ENCODE data around the gene DISC1. TPM values are rescaled to one million over a fixed set of nuclear protein-coding genes. Genes with fewer than 3 reads are reported as not detected.
"Not testable (repeated sequence)": the region's sequence is repeated elsewhere in the genome, so short reads cannot be mapped to it uniquely, and the experiment has no call there.

Gene DISC1
- total RNA-seq, 2 donors from 2014 or later = 2.3 to 7.0 TPM

DNA sequence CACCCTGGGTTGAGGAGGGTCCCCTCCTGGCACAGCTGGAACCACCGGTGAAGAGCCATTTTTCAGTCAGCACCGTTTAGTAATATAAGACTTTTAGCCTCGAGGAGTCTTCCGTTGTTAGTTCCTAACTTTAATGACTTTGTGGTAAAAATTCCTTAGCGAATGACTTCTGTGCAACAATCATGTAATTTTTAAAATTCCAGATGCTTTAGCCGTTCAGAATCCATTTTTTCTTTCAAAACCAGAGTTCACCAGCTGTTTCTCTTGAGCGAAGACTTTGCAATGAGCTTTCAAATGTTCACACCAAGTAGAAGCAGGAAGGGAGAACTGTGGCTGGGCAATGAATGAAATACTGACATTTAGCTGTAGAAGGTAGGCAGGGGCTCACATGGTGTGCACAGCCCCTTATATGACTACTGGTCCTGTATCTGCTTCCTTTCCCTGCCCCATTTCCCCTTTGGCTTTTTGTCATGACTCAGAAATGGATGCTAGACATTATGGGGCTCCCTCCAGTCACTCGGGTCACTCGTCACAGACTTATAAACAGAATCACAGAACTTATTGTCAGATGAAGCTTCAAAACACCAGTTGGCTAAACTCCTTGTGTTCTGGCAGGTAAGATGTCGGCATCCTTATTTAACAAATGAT is 4.1 kb downstream of the DISC1 start:
- H3K4me3 ChIP-seq = no peak overlapping the region
- no peaks in the 10 kb centered on the region for H3K9me3 ChIP-seq
- H3K4me1 ChIP-seq = peaks cover 6% of the 10 kb centered on the region
- H3K36me3 ChIP-seq (replicated peaks in 1 of 2; ENCODE audit: insufficient read depth in 1 of 2, low read depth in 2 of 2) = no peaks in the 10 kb centered on the region
- H3K27ac ChIP-seq = no peak overlapping the region
- no peaks in the 10 kb centered on the region for H3K27me3 ChIP-seq
- ATAC-seq (no peak), DNase-seq (no peak)
- intact Hi-C loops (cut with DNase I) = no loop called here
- 81 to 90% methylated on average over 10 of the region's 10 CpGs for WGBS, 2 donors
- no peak for TF ChIP-seq POLR2A (IDR thresholded peaks at IDR 0.05)
- TF ChIP-seq, protein P1, sequence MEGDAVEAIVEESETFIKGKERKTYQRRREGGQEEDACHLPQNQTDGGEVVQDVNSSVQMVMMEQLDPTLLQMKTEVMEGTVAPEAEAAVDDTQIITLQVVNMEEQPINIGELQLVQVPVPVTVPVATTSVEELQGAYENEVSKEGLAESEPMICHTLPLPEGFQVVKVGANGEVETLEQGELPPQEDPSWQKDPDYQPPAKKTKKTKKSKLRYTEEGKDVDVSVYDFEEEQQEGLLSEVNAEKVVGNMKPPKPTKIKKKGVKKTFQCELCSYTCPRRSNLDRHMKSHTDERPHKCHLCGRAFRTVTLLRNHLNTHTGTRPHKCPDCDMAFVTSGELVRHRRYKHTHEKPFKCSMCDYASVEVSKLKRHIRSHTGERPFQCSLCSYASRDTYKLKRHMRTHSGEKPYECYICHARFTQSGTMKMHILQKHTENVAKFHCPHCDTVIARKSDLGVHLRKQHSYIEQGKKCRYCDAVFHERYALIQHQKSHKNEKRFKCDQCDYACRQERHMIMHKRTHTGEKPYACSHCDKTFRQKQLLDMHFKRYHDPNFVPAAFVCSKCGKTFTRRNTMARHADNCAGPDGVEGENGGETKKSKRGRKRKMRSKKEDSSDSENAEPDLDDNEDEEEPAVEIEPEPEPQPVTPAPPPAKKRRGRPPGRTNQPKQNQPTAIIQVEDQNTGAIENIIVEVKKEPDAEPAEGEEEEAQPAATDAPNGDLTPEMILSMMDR (IDR thresholded peaks at IDR 0.05) = no peak

DNA sequence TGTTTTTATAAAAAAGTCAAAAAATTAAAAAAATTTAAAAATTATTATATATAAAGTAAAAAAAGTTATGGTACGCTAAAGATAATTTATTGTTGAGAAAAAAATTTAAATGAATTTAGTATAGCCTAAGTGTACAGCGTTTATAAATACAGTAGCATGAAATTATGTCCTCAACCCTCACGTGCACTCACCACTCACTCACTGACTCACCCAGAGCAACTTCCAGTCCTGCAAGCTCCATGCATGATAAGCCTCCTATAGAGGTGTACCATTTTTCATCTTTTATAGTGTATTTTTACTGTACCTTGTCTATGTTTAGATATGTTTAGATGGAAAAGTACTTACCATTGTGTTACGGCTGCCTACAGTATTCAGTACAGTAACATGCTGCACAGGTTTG is 5.1 kb downstream of the DISC1 start:
- intact Hi-C loops (cut with DNase I) = no loop called here
- Histone ChIP-seq H3K27me3 (no peaks in the 10 kb centered on the region), H3K4me1 (no peaks in the 10 kb centered on the region), H3K4me3 (no peak overlapping the region), H3K36me3 (replicated peaks in 1 of 2; ENCODE audit: insufficient read depth in 1 of 2, low read depth in 2 of 2) (no peaks in the 10 kb centered on the region), H3K27ac (no peak overlapping the region), H3K9me3 (no peaks in the 10 kb centered on the region)
- DNase-seq = no peak
- TF ChIP-seq, protein P1 (IDR thresholded peaks at IDR 0.05) = no peak
- TF ChIP-seq POLR2A (IDR thresholded peaks at IDR 0.05) = no peak
- 88 to 91% methylated on average over 4 of the region's 4 CpGs for WGBS, 2 donors
- ATAC-seq = no peak

DNA sequence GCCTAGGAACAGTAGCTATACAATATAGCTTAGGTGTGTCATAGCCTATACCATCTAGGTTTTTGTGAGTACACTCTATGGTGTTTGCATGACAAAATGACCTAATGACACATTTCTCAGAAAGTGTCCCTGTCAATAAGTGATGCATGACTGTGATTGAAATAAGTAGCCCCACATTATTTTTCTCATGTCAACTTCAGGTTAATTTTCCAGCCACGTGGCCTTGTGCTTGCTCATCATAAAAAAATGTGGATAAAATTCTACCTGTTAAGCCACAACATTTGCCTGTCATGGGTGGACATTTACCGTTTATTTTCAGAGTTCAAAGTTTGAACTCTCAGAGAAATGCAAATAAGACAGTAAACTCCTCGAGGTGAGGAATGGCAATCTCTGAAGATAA is 5.5 kb downstream of the DISC1 start:
- Histone ChIP-seq H3K27me3 (no peaks in the 10 kb centered on the region), H3K36me3 (replicated peaks in 1 of 2; ENCODE audit: insufficient read depth in 1 of 2, low read depth in 2 of 2) (no peaks in the 10 kb centered on the region), H3K27ac (no peak overlapping the region), H3K4me1 (no peaks in the 10 kb centered on the region), H3K9me3 (no peaks in the 10 kb centered on the region), H3K4me3 (no peak overlapping the region)
- intact Hi-C loops (cut with DNase I) = no loop called here
- WGBS, 2 donors = 23 to 27% methylated on average over 3 of the region's 3 CpGs
- ATAC-seq = no peak
- DNase-seq = no peak
- TF ChIP-seq, protein P1 (IDR thresholded peaks at IDR 0.05) = no peak
- TF ChIP-seq POLR2A (IDR thresholded peaks at IDR 0.05) = no peak

DNA sequence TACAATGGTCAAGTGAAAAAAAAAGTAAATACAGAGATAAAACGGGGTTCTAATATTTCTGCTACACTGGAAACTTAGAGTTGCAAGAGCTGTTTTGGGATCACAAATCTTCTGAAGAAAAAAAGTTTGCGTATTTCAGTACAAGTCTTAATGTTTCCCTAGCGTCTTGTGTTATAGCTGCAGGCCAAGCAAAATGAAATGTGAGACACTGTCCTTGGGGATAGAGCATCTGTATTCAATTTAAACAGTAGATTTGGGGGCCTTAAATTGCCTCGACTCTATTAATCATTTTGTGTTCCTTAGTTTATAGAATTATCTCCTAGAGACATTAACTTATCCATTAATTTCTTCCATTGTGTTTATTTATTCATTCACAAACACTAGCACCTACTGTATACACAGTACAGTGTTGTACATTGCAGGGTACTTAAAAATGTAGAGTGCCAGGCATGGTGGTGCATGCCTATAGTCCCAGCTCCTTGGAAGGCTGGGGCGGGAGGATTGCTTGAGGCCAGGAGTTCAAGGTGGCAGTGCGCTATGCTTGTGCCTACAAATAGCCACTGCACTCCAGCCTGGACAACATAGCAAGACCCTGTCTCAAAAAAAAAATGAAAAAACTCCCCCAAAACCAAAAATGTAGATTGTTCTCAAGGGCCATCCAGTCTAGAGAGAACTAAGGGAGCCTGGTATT is 7.9 kb downstream of the DISC1 start:
- 72 to 81% methylated on average over 6 of the region's 6 CpGs for WGBS, 2 donors
- intact Hi-C loops (cut with DNase I) = no loop called here
- no peaks in the 10 kb centered on the region for H3K36me3 ChIP-seq (replicated peaks in 1 of 2; ENCODE audit: insufficient read depth in 1 of 2, low read depth in 2 of 2)
- no peaks in the 10 kb centered on the region for H3K4me1 ChIP-seq
- no peaks in the 10 kb centered on the region for H3K27me3 ChIP-seq
- no peak overlapping the region for H3K4me3 ChIP-seq
- TF ChIP-seq POLR2A (IDR thresholded peaks at IDR 0.05) = no peak
- TF ChIP-seq, protein P1 (IDR thresholded peaks at IDR 0.05) = no peak
- DNase-seq = no peak
- ATAC-seq = no peak
- H3K27ac ChIP-seq = no peak overlapping the region
- H3K9me3 ChIP-seq = no peaks in the 10 kb centered on the region

DNA sequence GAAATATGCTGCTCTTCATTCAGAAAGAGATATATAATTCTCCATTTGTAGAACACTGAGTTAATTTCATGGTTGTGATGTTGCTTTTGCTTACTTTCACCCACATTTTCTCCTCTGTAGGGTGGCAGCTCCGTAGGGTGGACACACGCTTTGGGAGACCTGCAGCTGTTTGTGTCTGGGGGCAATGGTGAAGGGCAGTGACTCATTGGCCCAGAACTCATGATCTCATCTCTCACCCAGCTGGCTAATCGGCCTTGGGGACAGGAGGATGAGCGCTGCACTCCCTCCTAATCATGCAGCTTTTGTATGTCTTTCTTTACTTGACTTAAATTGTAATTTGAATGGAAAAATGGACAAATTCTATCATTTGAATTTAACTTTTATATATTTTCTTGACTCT is 9.6 kb downstream of the DISC1 start:
- Histone ChIP-seq H3K27me3 (no peaks in the 10 kb centered on the region), H3K27ac (no peak overlapping the region), H3K9me3 (no peaks in the 10 kb centered on the region), H3K4me1 (no peaks in the 10 kb centered on the region), H3K36me3 (replicated peaks in 1 of 2; ENCODE audit: insufficient read depth in 1 of 2, low read depth in 2 of 2) (no peaks in the 10 kb centered on the region), H3K4me3 (no peak overlapping the region)
- DNase-seq (no peak), ATAC-seq (no peak)
- TF ChIP-seq, protein P1 (IDR thresholded peaks at IDR 0.05) = no peak
- TF ChIP-seq POLR2A (IDR thresholded peaks at IDR 0.05) = no peak
- WGBS, 2 donors = 59 to 75% methylated on average over 4 of the region's 4 CpGs
- intact Hi-C loops (cut with DNase I) = no loop called here

DNA sequence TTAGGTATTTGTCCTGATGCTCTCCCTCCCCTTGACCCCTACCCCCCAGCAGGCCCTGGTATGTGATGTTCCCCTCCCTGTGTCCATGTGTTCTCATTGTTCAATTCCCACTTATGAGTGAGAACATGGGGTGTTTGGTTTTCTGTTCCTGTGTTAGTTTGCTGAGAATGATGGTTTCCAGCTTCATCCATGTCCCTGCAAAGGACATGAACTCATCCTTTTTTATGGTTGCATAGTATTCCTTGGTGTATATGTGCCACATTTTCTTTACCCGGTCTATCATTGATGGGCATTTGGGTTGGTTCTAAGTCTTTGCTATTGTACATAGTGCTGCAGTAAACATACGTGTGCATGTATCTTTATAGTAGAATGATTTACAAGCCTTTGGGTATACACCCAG is 10.3 kb downstream of the DISC1 start:
- ATAC-seq; intact Hi-C loops (cut with DNase I); H3K36me3 ChIP-seq (replicated peaks in 1 of 2; ENCODE audit: insufficient read depth in 1 of 2, low read depth in 2 of 2); DNase-seq; H3K27me3 ChIP-seq; H3K27ac ChIP-seq; H3K9me3 ChIP-seq; H3K4me1 ChIP-seq; H3K4me3 ChIP-seq: not testable (repeated sequence)
- WGBS, 2 donors = 90 to 92% methylated on average over 2 of the region's 2 CpGs
